WTC11 (cell line): ENCODE data around the gene SORCS2. TPM values are rescaled to one million over a fixed set of nuclear protein-coding genes. Genes with fewer than 3 reads are reported as not detected.

Experiments used
- ATAC-seq: fragments of 200-7000 bp; cut with Tn5 transposase; 2 replicates; pipeline ENCODE4 v1.10.0; 2021; ENCODE audit warnings: mild to moderate bottlenecking, moderate library complexity
- CTCF ChIA-PET: fragments of 300-600 bp; sonication (Branson Sonifier 250); formaldehyde crosslinking; loops from one replicate; lab custom pipeline; 2021; ENCODE audit warnings: antibody characterized with exemption; lab: Charles Lee
- POLR2A ChIA-PET: fragments of 350-600 bp; sonication (Branson Sonifier 250); formaldehyde crosslinking; loops from one replicate; lab custom pipeline; 2021; ENCODE audit warnings: antibody characterized with exemption; lab: Charles Lee
- DNase-seq: peaks from one replicate; pipeline ENCODE4 v3.0.0; 2021; ENCODE audit warnings: low spot score
- H3K27ac Mint-ChIP-seq: 2 replicates; pipeline ENCODE4 v1.8.0; 2021; ENCODE audit warnings: mixed read lengths
- H3K27me3 Mint-ChIP-seq: 2 replicates; pipeline ENCODE4 v1.8.0; 2021; ENCODE audit warnings: low read depth, mild to moderate bottlenecking, moderate library complexity, mixed read lengths
- H3K36me3 Mint-ChIP-seq: 2 replicates; pipeline ENCODE4 v1.8.0; 2021; ENCODE audit warnings: mixed read lengths
- H3K4me1 Mint-ChIP-seq: 2 replicates; pipeline ENCODE4 v1.8.0; 2022; ENCODE audit warnings: mixed read lengths
- H3K4me3 Mint-ChIP-seq: 2 replicates; pipeline ENCODE4 v1.8.0; 2021; ENCODE audit warnings: mild to moderate bottlenecking, moderate library complexity, mixed read lengths
- H3K9me3 Mint-ChIP-seq: 2 replicates; pipeline ENCODE4 v1.8.0; 2021; ENCODE audit warnings: mixed read lengths
- CDX4 ChIP-seq: fragments of 250-450 bp; sonication (Bioruptor Pico); IDR thresholded peaks from 2 replicates; pipeline ENCODE4 v1.9.0; 2021; ENCODE audit warnings: moderate library complexity, mild to moderate bottlenecking, inconsistent platforms, borderline replicate concordance
- ESRRA ChIP-seq: sonication (generic); formaldehyde crosslinking; IDR thresholded peaks from 2 replicates; pipeline ENCODE4 v1.8.1; 2022; ENCODE audit warnings: mild to moderate bottlenecking, missing genetic modification reagents, borderline replicate concordance
- ETV6 ChIP-seq: sonication (generic); formaldehyde crosslinking; IDR thresholded peaks from 2 replicates; pipeline ENCODE4 v1.8.1; 2022; ENCODE audit warnings: mild to moderate bottlenecking, missing genetic modification reagents
- FOXJ3 ChIP-seq: sonication (generic); formaldehyde crosslinking; IDR thresholded peaks from 2 replicates; pipeline ENCODE4 v1.9.0; 2021; ENCODE audit warnings: missing genetic modification reagents, mild to moderate bottlenecking, borderline replicate concordance
- GTF2I ChIP-seq: fragments of 250-450 bp; sonication (Bioruptor Pico); conservative IDR thresholded peaks from 2 replicates; pipeline ENCODE4 v1.4.0; 2021; ENCODE audit warnings: mild to moderate bottlenecking
- IRF1 ChIP-seq: sonication (generic); formaldehyde crosslinking; IDR thresholded peaks from 2 replicates; pipeline ENCODE4 v1.8.0; 2023; ENCODE audit warnings: missing genetic modification reagents
- MXD4 ChIP-seq: fragments of 250-450 bp; sonication (Bioruptor Pico); IDR thresholded peaks from 2 replicates; pipeline ENCODE4 v1.8.0; 2021; ENCODE audit warnings: mild to moderate bottlenecking, moderate library complexity, borderline replicate concordance
- NFYB ChIP-seq: sonication (generic); formaldehyde crosslinking; conservative IDR thresholded peaks from 2 replicates; pipeline ENCODE4 v1.8.0; 2022; ENCODE audit warnings: low read depth, missing genetic modification reagents
- PREB ChIP-seq: sonication (generic); formaldehyde crosslinking; IDR thresholded peaks from 2 replicates; pipeline ENCODE4 v1.8.1; 2022; ENCODE audit warnings: mild to moderate bottlenecking, missing genetic modification reagents, moderate library complexity, borderline replicate concordance
- PRRX2 ChIP-seq: fragments of 250-450 bp; sonication (Bioruptor Pico); IDR thresholded peaks from 2 replicates; pipeline ENCODE4 v1.8.0; 2021; ENCODE audit warnings: mild to moderate bottlenecking
- SP1 ChIP-seq: sonication (generic); formaldehyde crosslinking; conservative IDR thresholded peaks from 2 replicates; pipeline ENCODE4 v1.8.1; 2022; ENCODE audit warnings: missing genetic modification reagents
- STAT6 ChIP-seq: sonication (generic); formaldehyde crosslinking; conservative IDR thresholded peaks from 2 replicates; pipeline ENCODE4 v1.8.1; 2023; ENCODE audit warnings: mild to moderate bottlenecking, low read depth, missing genetic modification reagents, moderate library complexity
- TEAD1 ChIP-seq: sonication (generic); formaldehyde crosslinking; IDR thresholded peaks from 2 replicates; pipeline ENCODE4 v1.8.0; 2022; ENCODE audit warnings: mild to moderate bottlenecking, missing genetic modification reagents
- TP53 ChIP-seq: sonication (generic); formaldehyde crosslinking; IDR thresholded peaks from 2 replicates; pipeline ENCODE4 v1.8.1; 2023; ENCODE audit warnings: mild to moderate bottlenecking, missing genetic modification reagents
- ZNF138 ChIP-seq: sonication (generic); formaldehyde crosslinking; conservative IDR thresholded peaks from 2 replicates; pipeline ENCODE4 v1.8.1; 2022; ENCODE audit warnings: mild to moderate bottlenecking, moderate library complexity, missing genetic modification reagents
- ZNF219 ChIP-seq: sonication (generic); formaldehyde crosslinking; IDR thresholded peaks from 2 replicates; pipeline ENCODE4 v1.8.0; 2023; ENCODE audit warnings: missing genetic modification reagents, mild to moderate bottlenecking, borderline replicate concordance
- ZNF317 ChIP-seq: sonication (generic); formaldehyde crosslinking; IDR thresholded peaks from 2 replicates; pipeline ENCODE4 v1.8.1; 2023; ENCODE audit warnings: low read depth, mild to moderate bottlenecking, moderate library complexity, missing genetic modification reagents, borderline replicate concordance
- ZNF512 ChIP-seq: sonication (generic); formaldehyde crosslinking; IDR thresholded peaks from 2 replicates; pipeline ENCODE4 v1.8.1; 2022; ENCODE audit warnings: missing genetic modification reagents, borderline replicate concordance
- total RNA-seq: library from RNA; stranded (reverse); gene quantifications from 3 replicates; pipeline ENCODE4 v1.2.3, GENCODE V29; 2021
- TF ChIP-seq, protein P1 (sequence below): sonication (generic); formaldehyde crosslinking; IDR thresholded peaks from 2 replicates; pipeline ENCODE4 v1.8.1; 2023; ENCODE audit warnings: mild to moderate bottlenecking, missing genetic modification reagents
- TF ChIP-seq, protein P2 (sequence below): sonication (generic); formaldehyde crosslinking; IDR thresholded peaks from 2 replicates; pipeline ENCODE4 v1.8.1; 2023; ENCODE audit warnings: mild to moderate bottlenecking, missing genetic modification reagents

SORCS2 gene
- total RNA-seq, 1 experiment from 2014 or later: 6.6 TPM

- POLR2A ChIA-PET: no interaction called here
- no peaks in the 10 kb centered on the region for H3K36me3 Mint-ChIP-seq
- H3K27ac Mint-ChIP-seq: no peak overlapping the region
- DNase-seq (peak; percentile 7), ATAC-seq (no peak)
- H3K9me3 Mint-ChIP-seq: no peaks in the 10 kb centered on the region
- no peak overlapping the region for H3K4me3 Mint-ChIP-seq
- peaks cover 2% of the 10 kb centered on the region; the same call in 1 of the 2 replicates for H3K27me3 Mint-ChIP-seq
- TF ChIP-seq TP53 (CRISPR knock-in tag) (no peak), NFYB (no peak), ESRRA (CRISPR knock-in tag) (no peak), IRF1 (CRISPR knock-in tag) (no peak), GTF2I (no peak), ZNF219 (CRISPR knock-in tag) (no peak), MXD4 (no peak), SP1 (CRISPR knock-in tag) (no peak), PREB (no peak), STAT6 (no peak), ZNF138 (CRISPR knock-in tag) (no peak), CDX4 (CRISPR knock-in tag) (no peak), ZNF317 (no peak), FOXJ3 (CRISPR knock-in tag) (no peak), ZNF512 (CRISPR knock-in tag) (no peak), PRRX2 (CRISPR knock-in tag) (no peak), TEAD1 (CRISPR knock-in tag) (no peak), ETV6 (CRISPR knock-in tag) (no peak)
- TF ChIP-seq, protein P1, sequence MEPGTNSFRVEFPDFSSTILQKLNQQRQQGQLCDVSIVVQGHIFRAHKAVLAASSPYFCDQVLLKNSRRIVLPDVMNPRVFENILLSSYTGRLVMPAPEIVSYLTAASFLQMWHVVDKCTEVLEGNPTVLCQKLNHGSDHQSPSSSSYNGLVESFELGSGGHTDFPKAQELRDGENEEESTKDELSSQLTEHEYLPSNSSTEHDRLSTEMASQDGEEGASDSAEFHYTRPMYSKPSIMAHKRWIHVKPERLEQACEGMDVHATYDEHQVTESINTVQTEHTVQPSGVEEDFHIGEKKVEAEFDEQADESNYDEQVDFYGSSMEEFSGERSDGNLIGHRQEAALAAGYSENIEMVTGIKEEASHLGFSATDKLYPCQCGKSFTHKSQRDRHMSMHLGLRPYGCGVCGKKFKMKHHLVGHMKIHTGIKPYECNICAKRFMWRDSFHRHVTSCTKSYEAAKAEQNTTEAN: no peak
- TF ChIP-seq, protein P2, sequence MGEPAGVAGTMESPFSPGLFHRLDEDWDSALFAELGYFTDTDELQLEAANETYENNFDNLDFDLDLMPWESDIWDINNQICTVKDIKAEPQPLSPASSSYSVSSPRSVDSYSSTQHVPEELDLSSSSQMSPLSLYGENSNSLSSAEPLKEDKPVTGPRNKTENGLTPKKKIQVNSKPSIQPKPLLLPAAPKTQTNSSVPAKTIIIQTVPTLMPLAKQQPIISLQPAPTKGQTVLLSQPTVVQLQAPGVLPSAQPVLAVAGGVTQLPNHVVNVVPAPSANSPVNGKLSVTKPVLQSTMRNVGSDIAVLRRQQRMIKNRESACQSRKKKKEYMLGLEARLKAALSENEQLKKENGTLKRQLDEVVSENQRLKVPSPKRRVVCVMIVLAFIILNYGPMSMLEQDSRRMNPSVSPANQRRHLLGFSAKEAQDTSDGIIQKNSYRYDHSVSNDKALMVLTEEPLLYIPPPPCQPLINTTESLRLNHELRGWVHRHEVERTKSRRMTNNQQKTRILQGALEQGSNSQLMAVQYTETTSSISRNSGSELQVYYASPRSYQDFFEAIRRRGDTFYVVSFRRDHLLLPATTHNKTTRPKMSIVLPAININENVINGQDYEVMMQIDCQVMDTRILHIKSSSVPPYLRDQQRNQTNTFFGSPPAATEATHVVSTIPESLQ (CRISPR knock-in tag): no peak
- peaks cover 29% of the 10 kb centered on the region for H3K4me1 Mint-ChIP-seq
- CTCF ChIA-PET: no interaction called here
These were observed 232.8 kb downstream of the SORCS2 start for GRCh38 chr4:7425124-7425523.
